HEK293T (cell line): ENCODE measurements around the gene PYGB.

ENCODE experiments used
- ARNT ChIP-seq: fragments of 450-650 bp; IDR thresholded peaks from 2 replicates; pipeline ENCODE4 v1.6.1; 2017; ENCODE audit warnings: mild to moderate bottlenecking
- BHLHE40 ChIP-seq: fragments of 450-650 bp; IDR thresholded peaks from 2 replicates; pipeline ENCODE4 v1.6.1; 2016; ENCODE audit warnings: mild to moderate bottlenecking, moderate library complexity, borderline replicate concordance
- FOXK2 ChIP-seq: fragments of 450-650 bp; IDR thresholded peaks from 2 replicates; pipeline ENCODE4 v1.6.1; 2016; ENCODE audit warnings: mild to moderate bottlenecking
- FOXM1 ChIP-seq: fragments of 450-650 bp; IDR thresholded peaks from 2 replicates; pipeline ENCODE4 v1.6.1; 2017; ENCODE audit warnings: mild to moderate bottlenecking, borderline replicate concordance
- HDGF ChIP-seq: fragments of 450-650 bp; IDR thresholded peaks from 2 replicates; pipeline ENCODE4 v1.6.1; 2017; ENCODE audit warnings: antibody characterized with exemption, borderline replicate concordance
- L3MBTL2 ChIP-seq: fragments of 450-650 bp; conservative IDR thresholded peaks from 2 replicates; pipeline ENCODE4 v1.6.1; 2016; ENCODE audit warnings: mild to moderate bottlenecking
- NFRKB ChIP-seq: fragments of 450-650 bp; IDR thresholded peaks from 2 replicates; pipeline ENCODE4 v1.6.1; 2016; ENCODE audit warnings: mild to moderate bottlenecking, moderate library complexity
- SP1 ChIP-seq: fragments of 450-650 bp; IDR thresholded peaks from 2 replicates; pipeline ENCODE4 v1.6.1; 2017
- SUZ12 ChIP-seq: fragments of 450-650 bp; IDR thresholded peaks from 2 replicates; pipeline ENCODE4 v1.6.1; 2016; ENCODE audit warnings: mild to moderate bottlenecking
- TARDBP ChIP-seq: fragments of 450-650 bp; IDR thresholded peaks from 2 replicates; pipeline ENCODE4 v1.6.1; 2016
- ZNF384 ChIP-seq: fragments of 450-650 bp; IDR thresholded peaks from 2 replicates; pipeline ENCODE4 v1.6.1; 2016
- TF ChIP-seq, protein P1 (sequence below): fragments of 450-650 bp; IDR thresholded peaks from 2 replicates; pipeline ENCODE4 v1.6.1; 2016

DNA sequence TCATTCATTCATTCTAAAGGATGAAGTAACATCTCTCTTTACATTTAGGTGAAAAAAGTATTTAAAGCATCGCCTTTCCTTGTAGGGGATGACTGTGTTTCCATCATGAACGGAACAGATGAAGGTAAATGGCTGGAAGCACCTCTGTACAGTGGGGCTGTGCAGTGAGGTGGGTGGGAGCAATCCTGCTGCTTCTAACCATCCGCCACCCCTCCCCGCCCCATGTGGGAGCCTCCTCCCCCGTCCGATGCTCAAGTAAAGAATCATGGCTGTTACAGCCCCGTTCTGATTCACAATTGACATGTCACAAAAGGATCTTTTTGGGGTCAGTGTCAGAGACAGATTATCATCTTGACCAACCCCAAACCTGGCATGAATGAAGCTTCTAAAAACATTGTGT is 33.1 kb upstream of the PYGB start:
- TF ChIP-seq NFRKB (no peak), BHLHE40 (no peak), HDGF (no peak), SP1 (no peak), SUZ12 (no peak), TARDBP (no peak), FOXM1 (no peak), ZNF384 (no peak), L3MBTL2 (no peak), ARNT (no peak), FOXK2 (no peak)
- TF ChIP-seq, protein P1, sequence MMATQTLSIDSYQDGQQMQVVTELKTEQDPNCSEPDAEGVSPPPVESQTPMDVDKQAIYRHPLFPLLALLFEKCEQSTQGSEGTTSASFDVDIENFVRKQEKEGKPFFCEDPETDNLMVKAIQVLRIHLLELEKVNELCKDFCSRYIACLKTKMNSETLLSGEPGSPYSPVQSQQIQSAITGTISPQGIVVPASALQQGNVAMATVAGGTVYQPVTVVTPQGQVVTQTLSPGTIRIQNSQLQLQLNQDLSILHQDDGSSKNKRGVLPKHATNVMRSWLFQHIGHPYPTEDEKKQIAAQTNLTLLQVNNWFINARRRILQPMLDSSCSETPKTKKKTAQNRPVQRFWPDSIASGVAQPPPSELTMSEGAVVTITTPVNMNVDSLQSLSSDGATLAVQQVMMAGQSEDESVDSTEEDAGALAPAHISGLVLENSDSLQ, result no peak
